Lower lobe of right lung (tissue), 2 donors: ENCODE measurements around the gene SEMA5B. TPM values are rescaled to one million over a fixed set of nuclear protein-coding genes. Genes with fewer than 3 reads are reported as not detected.
A peak's percentile ranks its signal among the peaks of the same experiment; 100 is the strongest.

Experiments
- ATAC-seq, 2 donors: fragments of 200-7000 bp; cut with Tn5 transposase; one replicate each; pipeline ENCODE4 v1.9.1; 2020 to 2022; ENCODE audit warnings: mild to moderate bottlenecking in 2 of 2, moderate library complexity in 2 of 2
- DNase-seq: peaks from one replicate; pipeline ENCODE4 v3.0.0-alpha.2; 2020
- H3K27ac ChIP-seq: fragments of 200-600 bp; one replicate; pipeline ENCODE4 v1.8.0; 2022
- H3K27me3 ChIP-seq: fragments of 200-600 bp; one replicate; pipeline ENCODE4 v1.8.0; 2022; ENCODE audit warnings: low read depth
- H3K36me3 ChIP-seq: fragments of 200-600 bp; one replicate; pipeline ENCODE4 v1.8.0; 2022; ENCODE audit warnings: mild to moderate bottlenecking
- H3K4me1 ChIP-seq: fragments of 200-600 bp; one replicate; pipeline ENCODE4 v1.8.0; 2022
- H3K4me3 ChIP-seq: fragments of 200-600 bp; one replicate; pipeline ENCODE4 v1.8.0; 2022; ENCODE audit warnings: mild to moderate bottlenecking
- H3K9me3 ChIP-seq: fragments of 200-600 bp; one replicate; pipeline ENCODE4 v1.8.0; 2022
- intact Hi-C: fragments of 100-400 bp; cut with DNase I; formaldehyde crosslinking; loops from one replicate; pipeline ENCODE4 v1.11.0; 2022
- total RNA-seq: library from RNA; stranded (reverse); fragmentation: NEBNext Ultra II Directional; extraction: Animal tissue kit (Norgen Biotek cat#: 25700); gene quantifications from one replicate; pipeline ENCODE4 v1.2.1, GENCODE V29; 2021
- TF ChIP-seq, protein P1 (sequence below): fragments of 200-600 bp; IDR thresholded peaks from one replicate; pipeline ENCODE4 v1.8.0; 2022; ENCODE audit warnings: antibody characterized with exemption, mild to moderate bottlenecking
- donor health status: DM: no; HTN: yes; CAD: no; lungs with severe emphysema.

SEMA5B gene
- total RNA-seq, 1 donor from 2014 or later, result 0.71 TPM

DNA sequence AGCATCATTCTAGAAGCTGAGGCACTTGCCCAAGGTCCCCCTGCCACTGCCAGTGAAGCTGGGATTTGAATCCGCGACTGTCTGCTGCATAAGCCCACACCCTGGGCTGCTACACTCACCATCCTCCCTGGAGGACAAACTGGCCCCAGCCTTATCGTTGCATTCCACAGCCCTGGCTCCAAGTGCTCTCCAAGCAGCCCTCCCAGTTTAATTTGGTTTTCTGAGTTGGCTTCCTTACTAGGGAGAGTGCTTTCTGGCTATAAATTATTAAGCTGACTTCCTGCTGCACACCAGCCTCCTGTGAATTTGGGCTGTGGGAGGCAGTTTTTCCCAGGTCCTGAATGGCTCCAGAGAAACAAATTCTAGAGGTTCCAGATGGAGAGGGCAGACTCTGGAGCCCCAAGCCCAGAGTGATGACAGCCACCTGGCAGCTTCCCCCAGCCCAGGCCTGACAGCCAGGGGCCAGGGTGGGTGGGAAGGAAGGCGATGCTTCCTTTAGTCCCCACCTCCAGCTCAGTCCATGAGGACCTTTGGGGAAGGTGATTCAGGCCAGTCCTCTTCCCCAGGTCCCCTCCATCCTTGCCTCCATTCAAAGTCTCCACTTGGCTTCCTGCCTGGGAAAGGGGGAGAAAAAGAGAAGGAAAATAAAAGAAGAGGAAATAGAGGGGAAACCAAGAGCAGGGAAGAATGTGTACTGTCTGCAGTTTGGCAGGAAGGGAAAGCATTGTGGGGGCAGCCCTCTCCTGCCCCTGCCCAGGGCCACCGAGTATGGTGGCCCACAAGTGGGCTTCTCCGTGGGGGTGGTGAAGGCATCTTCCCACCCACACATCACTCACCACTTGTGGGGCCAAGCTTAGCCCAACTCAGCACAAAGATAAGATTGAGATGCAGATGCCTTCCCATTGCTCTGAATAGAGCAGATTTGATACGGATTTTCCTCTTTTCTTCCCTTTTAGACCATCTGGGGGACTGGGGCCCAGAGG is 69.6 kb downstream of the SEMA5B start:
- no peak for DNase-seq
- H3K27me3 ChIP-seq, result no peaks in the 10 kb centered on the region
- intact Hi-C loops, result no loop called here
- H3K4me3 ChIP-seq, result no peak overlapping the region
- TF ChIP-seq, protein P1, sequence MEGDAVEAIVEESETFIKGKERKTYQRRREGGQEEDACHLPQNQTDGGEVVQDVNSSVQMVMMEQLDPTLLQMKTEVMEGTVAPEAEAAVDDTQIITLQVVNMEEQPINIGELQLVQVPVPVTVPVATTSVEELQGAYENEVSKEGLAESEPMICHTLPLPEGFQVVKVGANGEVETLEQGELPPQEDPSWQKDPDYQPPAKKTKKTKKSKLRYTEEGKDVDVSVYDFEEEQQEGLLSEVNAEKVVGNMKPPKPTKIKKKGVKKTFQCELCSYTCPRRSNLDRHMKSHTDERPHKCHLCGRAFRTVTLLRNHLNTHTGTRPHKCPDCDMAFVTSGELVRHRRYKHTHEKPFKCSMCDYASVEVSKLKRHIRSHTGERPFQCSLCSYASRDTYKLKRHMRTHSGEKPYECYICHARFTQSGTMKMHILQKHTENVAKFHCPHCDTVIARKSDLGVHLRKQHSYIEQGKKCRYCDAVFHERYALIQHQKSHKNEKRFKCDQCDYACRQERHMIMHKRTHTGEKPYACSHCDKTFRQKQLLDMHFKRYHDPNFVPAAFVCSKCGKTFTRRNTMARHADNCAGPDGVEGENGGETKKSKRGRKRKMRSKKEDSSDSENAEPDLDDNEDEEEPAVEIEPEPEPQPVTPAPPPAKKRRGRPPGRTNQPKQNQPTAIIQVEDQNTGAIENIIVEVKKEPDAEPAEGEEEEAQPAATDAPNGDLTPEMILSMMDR, result no peak
- no peaks in the 10 kb centered on the region for H3K9me3 ChIP-seq
- H3K4me1 ChIP-seq, result peaks cover 23% of the 10 kb centered on the region
- ATAC-seq, result peak; percentile 87 to 91
- peak overlapping the region; percentile 67 for H3K27ac ChIP-seq
- no peaks in the 10 kb centered on the region for H3K36me3 ChIP-seq

DNA sequence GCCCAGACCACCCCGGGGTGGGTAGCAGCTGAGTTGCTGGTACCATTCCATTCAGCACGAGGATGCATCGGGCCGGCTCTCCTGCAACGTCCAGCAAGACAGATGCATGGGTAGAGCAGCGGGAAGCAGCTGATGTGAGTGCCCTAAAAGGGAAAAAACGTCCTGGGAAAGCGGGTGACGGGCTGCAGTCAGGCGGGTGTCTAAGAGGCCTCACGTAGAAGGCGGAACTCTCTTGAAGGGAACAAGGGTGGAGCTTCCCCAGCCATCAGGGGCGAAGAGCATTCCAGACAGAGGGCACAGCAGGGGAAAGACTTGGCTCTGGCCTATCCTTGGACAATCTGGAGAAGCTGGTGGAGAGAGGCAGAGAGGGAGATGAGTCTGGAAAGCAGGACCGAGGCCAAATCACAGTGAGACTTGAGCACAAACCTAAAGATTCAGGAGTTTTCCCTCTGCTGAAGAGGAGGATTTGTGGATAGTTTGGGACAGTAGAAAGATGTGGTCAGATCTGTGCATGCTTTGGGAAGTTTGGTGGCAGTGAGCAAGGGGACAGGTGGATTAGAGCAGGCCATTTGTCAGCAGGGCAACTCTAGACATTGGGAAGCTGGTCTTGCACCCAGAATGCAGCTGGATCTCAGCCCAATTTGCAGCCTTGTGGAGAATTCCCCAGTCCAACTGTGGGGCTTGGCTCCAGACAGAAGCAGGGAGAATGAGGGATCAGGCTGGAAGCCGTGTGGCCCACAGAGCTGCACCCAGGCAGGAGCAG is 70.7 kb downstream of the SEMA5B start:
- H3K27ac ChIP-seq, result no peak overlapping the region
- intact Hi-C loops, result no loop called here
- no peak overlapping the region for H3K4me3 ChIP-seq
- TF ChIP-seq, protein P1, result no peak
- ATAC-seq (peak; percentile 56 to 65), DNase-seq (no peak)
- H3K36me3 ChIP-seq, result no peaks in the 10 kb centered on the region
- peaks cover 23% of the 10 kb centered on the region for H3K4me1 ChIP-seq
- H3K9me3 ChIP-seq, result no peaks in the 10 kb centered on the region
- H3K27me3 ChIP-seq, result no peaks in the 10 kb centered on the region

DNA sequence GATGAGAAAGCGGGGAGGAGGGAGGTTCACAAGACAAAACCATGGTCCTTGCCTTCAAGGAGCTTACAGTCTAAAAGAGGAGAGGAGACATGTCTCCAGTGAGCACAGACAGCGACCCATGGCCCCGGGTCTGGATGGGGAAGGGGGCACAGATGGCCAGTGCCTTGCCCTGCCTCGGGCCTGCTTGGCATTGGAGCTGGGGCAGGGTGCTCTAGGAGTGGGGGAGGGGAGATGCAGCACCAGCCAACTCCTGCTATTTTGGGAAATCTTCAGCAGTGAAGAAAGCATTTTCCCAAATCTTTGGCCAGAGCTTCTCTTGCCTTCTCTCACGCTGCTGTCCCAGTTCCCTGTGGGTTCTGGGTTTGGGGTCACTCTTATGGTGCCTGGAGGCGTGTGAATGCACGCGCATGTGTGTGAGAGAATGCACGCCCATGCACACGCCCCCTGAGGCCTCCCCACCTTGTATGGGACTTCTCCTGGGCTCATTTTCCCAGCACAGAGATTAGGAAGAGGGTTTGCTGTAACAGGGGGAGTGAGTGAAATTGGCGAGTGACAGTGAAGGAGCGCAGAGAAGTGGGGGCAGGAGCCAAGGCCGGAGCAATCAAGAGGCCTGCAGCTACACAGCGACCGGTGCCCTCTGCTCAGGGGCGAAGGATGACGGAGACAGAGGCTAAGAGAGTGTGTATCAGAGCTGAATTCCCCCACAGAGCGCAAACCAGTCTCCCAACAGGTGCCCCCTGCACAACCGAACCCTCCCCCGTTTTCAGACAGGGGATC is 71.5 kb downstream of the SEMA5B start:
- H3K27ac ChIP-seq, result no peak overlapping the region
- intact Hi-C loops, result no loop called here
- no peak overlapping the region for H3K4me3 ChIP-seq
- DNase-seq (no peak), ATAC-seq (no peak)
- H3K9me3 ChIP-seq, result no peaks in the 10 kb centered on the region
- no peaks in the 10 kb centered on the region for H3K36me3 ChIP-seq
- TF ChIP-seq, protein P1, result no peak
- no peaks in the 10 kb centered on the region for H3K27me3 ChIP-seq
- H3K4me1 ChIP-seq, result peaks cover 23% of the 10 kb centered on the region

DNA sequence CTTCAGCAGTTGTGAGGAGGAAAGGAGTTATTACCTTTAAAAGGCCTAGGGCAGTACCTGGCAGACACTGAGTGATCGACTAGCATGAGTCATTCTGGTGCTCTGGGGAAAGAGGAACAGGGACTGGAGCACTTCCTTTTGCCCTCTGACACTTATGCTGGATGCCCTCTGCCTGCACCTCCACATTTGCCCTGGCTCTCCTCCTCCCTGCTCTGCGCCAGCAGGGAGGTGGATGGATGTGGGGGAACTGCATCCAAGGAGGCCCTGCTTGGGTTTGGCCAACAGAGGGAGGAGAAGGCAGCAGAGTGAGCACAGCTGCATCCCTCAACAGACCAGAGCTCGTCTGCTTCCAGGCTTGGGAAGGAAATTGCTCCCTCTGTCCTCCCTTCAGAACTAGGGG is 75.0 kb downstream of the SEMA5B start:
- intact Hi-C loops, result no loop called here
- H3K27me3 ChIP-seq, result no peaks in the 10 kb centered on the region
- ATAC-seq (peak; percentile 67 to 70), DNase-seq (no peak)
- H3K27ac ChIP-seq, result no peak overlapping the region
- no peaks in the 10 kb centered on the region for H3K36me3 ChIP-seq
- no peaks in the 10 kb centered on the region for H3K9me3 ChIP-seq
- TF ChIP-seq, protein P1, result no peak
- no peak overlapping the region for H3K4me3 ChIP-seq
- peaks cover 13% of the 10 kb centered on the region for H3K4me1 ChIP-seq

DNA sequence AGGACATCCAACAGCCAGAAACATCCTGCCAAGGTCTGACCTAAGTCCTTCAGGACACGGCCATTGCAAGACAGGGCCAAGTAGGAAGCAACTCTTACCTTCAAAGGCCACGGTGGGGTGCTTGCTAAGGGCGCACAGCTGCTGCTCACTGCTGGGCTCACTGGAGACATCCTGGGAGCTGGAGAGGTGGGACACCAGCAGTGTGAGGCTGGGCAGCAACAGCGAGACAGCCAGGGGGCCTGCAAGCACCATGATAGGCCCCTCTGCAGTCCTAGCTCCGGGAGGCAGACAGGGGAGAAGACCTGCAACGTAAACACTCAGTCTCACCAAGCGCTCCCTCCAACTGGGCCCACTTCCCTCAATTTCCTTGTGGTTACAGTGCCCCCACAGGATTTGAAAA is 79.2 kb downstream of the SEMA5B start:
- H3K36me3 ChIP-seq, result no peaks in the 10 kb centered on the region
- TF ChIP-seq, protein P1, result no peak
- H3K4me3 ChIP-seq, result no peak overlapping the region
- DNase-seq (no peak), ATAC-seq (no peak)
- intact Hi-C loops, result no loop called here
- H3K9me3 ChIP-seq, result no peaks in the 10 kb centered on the region
- H3K27ac ChIP-seq, result no peak overlapping the region
- H3K4me1 ChIP-seq, result peaks cover under 1% of the 10 kb centered on the region
- no peaks in the 10 kb centered on the region for H3K27me3 ChIP-seq
